Chondrocyte (in vitro differentiated cells): ENCODE results near the gene SIRPA. TPM values are rescaled to one million over a fixed set of nuclear protein-coding genes. Genes with fewer than 3 reads are reported as not detected.

Experiments
- DNase-seq: peaks from one replicate; pipeline ENCODE4 v3.0.0; 2021; ENCODE audit warnings: mixed read lengths, low spot score
- H3K27ac Mint-ChIP-seq: one replicate; pipeline ENCODE4 v1.8.0; 2021; ENCODE audit warnings: mild to moderate bottlenecking, moderate library complexity, mixed read lengths; ENCODE audit not compliant: unreplicated experiment
- H3K27me3 Mint-ChIP-seq: 2 replicates; pipeline ENCODE4 v1.8.0; 2021; ENCODE audit warnings: low read depth, mixed read lengths
- H3K36me3 Mint-ChIP-seq: 2 replicates; pipeline ENCODE4 v1.8.0; 2021; ENCODE audit warnings: low read depth, mixed read lengths
- H3K4me1 Mint-ChIP-seq: 2 replicates; pipeline ENCODE4 v1.8.0; 2021; ENCODE audit warnings: low read depth, mild to moderate bottlenecking, mixed read lengths
- H3K4me3 Mint-ChIP-seq: one replicate; pipeline ENCODE4 v1.8.0; 2021; ENCODE audit warnings: mild to moderate bottlenecking, moderate library complexity, mixed read lengths; ENCODE audit not compliant: unreplicated experiment
- H3K9me3 Mint-ChIP-seq: 2 replicates; pipeline ENCODE4 v1.8.0; 2021; ENCODE audit warnings: low read depth, mixed read lengths
- total RNA-seq: library from RNA; stranded (reverse); gene quantifications from 3 replicates; pipeline ENCODE4 v1.2.1, GENCODE V29; 2021
- TF ChIP-seq, protein P1 (sequence below): fragments of 200-600 bp; sonication (generic); IDR thresholded peaks from 2 replicates; pipeline ENCODE4 v1.5.0; 2021; ENCODE audit warnings: antibody characterized with exemption, mild to moderate bottlenecking, moderate library complexity

Gene SIRPA
- total RNA-seq, 1 donor from 2014 or later = 25.6 TPM

DNA sequence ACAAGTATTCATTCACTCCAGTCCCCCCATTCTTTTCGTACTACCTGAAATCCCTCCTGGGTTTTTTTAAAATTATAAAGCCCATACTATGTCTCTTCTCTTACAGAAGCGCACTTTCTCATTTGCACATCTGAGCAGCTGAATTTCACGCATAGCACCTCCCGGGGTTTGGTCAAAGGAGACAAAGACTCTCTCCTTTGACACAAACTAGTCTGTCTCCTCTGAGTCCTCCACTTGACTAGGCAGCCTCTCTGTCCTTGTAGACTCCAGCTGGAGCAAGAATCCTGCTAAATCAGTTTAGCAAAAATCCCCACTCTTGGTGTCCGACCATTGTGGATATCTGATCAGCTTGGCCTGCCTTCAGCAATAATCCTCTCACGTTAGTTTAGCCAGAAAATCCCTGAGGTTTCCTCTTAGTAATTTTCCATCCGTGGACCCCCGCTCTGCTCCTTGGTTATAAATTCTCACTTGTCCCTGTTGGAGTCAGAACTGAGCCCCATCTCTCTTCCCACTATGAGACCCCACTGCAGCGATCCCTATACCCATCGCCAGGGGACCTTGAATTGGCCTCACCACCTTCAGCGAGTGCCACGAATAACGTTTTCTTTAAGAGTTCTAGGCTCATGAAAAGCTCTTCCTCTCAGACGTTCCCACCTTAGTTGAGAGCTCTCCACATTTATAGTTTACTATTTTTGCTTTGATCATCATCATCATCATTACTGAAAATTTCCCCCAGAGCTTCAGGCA lies 69.6 kb downstream of the SIRPA start:
- peaks cover 62% of the 10 kb centered on the region for H3K27me3 Mint-ChIP-seq
- DNase-seq = no peak
- H3K36me3 Mint-ChIP-seq = peaks cover 1% of the 10 kb centered on the region
- TF ChIP-seq, protein P1, sequence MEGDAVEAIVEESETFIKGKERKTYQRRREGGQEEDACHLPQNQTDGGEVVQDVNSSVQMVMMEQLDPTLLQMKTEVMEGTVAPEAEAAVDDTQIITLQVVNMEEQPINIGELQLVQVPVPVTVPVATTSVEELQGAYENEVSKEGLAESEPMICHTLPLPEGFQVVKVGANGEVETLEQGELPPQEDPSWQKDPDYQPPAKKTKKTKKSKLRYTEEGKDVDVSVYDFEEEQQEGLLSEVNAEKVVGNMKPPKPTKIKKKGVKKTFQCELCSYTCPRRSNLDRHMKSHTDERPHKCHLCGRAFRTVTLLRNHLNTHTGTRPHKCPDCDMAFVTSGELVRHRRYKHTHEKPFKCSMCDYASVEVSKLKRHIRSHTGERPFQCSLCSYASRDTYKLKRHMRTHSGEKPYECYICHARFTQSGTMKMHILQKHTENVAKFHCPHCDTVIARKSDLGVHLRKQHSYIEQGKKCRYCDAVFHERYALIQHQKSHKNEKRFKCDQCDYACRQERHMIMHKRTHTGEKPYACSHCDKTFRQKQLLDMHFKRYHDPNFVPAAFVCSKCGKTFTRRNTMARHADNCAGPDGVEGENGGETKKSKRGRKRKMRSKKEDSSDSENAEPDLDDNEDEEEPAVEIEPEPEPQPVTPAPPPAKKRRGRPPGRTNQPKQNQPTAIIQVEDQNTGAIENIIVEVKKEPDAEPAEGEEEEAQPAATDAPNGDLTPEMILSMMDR = no peak
- peaks cover 6% of the 10 kb centered on the region for H3K4me1 Mint-ChIP-seq
- H3K27ac Mint-ChIP-seq = no peak overlapping the region
- no peak overlapping the region for H3K4me3 Mint-ChIP-seq
- peaks cover 2% of the 10 kb centered on the region for H3K9me3 Mint-ChIP-seq

DNA sequence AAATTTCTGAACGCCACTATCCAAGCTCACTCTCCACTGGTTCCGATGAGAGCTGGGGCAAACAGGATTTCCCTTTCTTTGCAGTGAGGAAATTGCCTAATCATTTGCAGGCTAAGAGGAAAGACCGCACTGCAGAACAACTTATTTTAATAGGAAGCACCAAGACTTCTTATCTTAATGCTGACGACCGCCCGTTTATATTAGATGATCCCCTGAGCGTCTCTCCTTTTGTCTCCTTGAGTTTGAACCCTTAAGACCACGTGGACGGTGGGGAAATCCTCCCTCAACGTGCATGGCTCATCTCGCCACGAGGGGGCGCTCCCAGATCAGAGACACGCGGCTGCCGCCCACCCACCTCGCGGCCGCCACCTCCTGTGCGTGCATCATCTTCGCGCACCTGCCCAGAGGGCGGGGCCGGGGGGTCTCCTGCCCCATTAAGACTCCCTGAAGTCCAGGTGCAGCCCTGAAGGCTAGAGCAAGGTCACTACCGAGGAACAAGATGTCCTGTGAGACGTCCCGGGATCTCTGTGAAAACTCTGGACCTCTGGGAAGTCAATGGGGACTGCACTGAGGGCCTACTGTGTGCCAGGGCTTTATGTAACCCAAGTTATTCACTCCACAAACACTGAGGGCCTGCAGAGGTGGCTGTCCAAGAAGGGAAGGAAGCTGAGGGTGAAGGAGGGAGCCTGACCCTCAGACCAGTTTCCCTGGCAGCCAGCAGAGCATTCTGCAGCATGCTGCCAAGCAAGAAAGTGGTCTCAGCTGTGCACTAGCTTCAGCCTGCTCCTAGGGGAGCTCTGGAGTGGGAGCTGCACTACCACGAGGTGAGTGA lies 70.5 kb downstream of the SIRPA start:
- peaks cover 2% of the 10 kb centered on the region for H3K9me3 Mint-ChIP-seq
- H3K36me3 Mint-ChIP-seq = peaks cover 1% of the 10 kb centered on the region
- H3K27ac Mint-ChIP-seq = no peak overlapping the region
- TF ChIP-seq, protein P1 = peak; percentile 97
- no peak for DNase-seq
- H3K4me3 Mint-ChIP-seq = no peak overlapping the region
- peaks cover 66% of the 10 kb centered on the region for H3K27me3 Mint-ChIP-seq
- peaks cover 6% of the 10 kb centered on the region for H3K4me1 Mint-ChIP-seq

DNA sequence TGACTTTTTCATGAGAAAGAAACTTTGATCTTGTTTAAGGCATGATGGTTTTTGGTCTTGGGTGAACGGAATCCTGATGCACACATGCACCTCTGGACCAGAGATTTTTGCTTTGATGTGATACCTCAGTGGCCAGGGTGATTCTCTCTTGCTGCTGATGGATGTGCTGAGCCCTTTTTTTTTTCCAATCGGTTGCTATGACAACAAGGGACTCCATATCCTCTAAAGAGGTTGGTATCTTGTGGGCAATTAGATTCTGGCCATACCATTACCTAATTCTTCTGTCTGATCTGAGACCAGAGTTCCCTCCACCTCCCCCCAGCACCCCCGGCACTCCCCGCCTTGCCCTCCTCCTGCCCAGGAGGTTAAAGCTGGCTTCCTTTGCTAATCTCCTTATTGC lies 73.8 kb downstream of the SIRPA start:
- no peak overlapping the region for H3K27ac Mint-ChIP-seq
- H3K27me3 Mint-ChIP-seq = peaks cover 60% of the 10 kb centered on the region
- no peak overlapping the region for H3K4me3 Mint-ChIP-seq
- H3K9me3 Mint-ChIP-seq = peaks cover 2% of the 10 kb centered on the region
- no peak for DNase-seq
- peaks cover 1% of the 10 kb centered on the region for H3K36me3 Mint-ChIP-seq
- peaks cover 6% of the 10 kb centered on the region for H3K4me1 Mint-ChIP-seq
- TF ChIP-seq, protein P1 = no peak

DNA sequence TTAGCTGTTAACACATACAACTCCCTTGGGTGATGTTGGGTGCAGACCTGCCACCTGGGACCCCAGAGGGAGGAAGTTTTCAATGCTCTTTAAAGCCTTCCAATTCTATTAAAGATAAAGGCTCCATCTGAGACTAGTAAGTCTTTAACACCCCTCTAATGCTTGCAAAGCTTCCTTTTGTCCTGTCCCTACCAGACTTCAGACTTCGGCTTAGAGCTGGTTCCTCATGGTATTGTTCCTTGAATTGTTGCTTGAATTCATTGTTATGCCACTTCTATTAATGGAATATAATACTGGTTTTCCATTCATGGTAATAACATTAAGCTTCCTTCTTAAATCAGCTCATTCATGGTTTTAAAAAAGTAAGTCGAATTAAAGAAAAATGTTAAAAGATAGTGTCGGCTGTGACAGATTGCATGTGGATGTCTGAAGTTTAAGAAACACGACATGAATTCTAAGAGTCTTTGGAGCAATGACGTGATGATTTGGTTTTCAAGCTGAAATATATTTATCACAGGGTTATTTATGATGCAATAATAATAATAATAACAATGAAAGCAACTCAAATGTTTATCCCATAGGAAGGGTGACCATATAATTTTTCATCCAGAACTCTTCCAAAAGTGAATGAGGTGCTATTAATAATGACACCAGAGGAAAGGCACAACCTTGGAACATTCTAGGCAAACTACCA lies 76.8 kb downstream of the SIRPA start:
- no peak for DNase-seq
- no peak overlapping the region for H3K4me3 Mint-ChIP-seq
- H3K36me3 Mint-ChIP-seq = peaks cover 1% of the 10 kb centered on the region
- peaks cover 55% of the 10 kb centered on the region for H3K27me3 Mint-ChIP-seq
- no peaks in the 10 kb centered on the region for H3K4me1 Mint-ChIP-seq
- no peak overlapping the region for H3K27ac Mint-ChIP-seq
- H3K9me3 Mint-ChIP-seq = peaks cover 2% of the 10 kb centered on the region
- TF ChIP-seq, protein P1 = no peak
